K562 (cell line): ENCODE measurements around the gene FUZ. TPM values are rescaled to one million over a fixed set of nuclear protein-coding genes. Genes with fewer than 3 reads are reported as not detected.

ENCODE experiments used
- HDGF ChIP-seq: fragments of 450-650 bp; IDR thresholded peaks from 2 replicates; pipeline ENCODE4 v1.6.1; 2016
- RBFOX2 ChIP-seq: fragments of 200-400 bp; formaldehyde crosslinking; IDR thresholded peaks from 2 replicates; pipeline ENCODE4 v1.6.1; 2017; ENCODE audit warnings: low read depth, mild to moderate bottlenecking, low read length, moderate library complexity
- ZFP36 ChIP-seq: fragments of 150-350 bp; IDR thresholded peaks from 2 replicates; pipeline ENCODE4 v1.6.1; 2018; ENCODE audit warnings: low read length, low read depth; ENCODE audit not compliant: partially characterized antibody
- polyA plus RNA-seq, 8 experiments: library from polyadenylated mRNA; depleted of rRNA in 4 of 8; stranded (reverse) in 5 of 8; unstranded in 3 of 8; fragments of >200 nt; fragmentation: Nextera tagmentation in 2 of 8; fragmentation: Illumina TruSeq in 1 of 8; extraction: Ambion mirVana in 2 of 8; extraction: Trizol in 1 of 8; gene quantifications; 2 replicates each; pipeline versions ENCODE4 v1.2.1 to v1.2.3, GENCODE V29; 2011 to 2014; ENCODE audit warnings: inconsistent platforms in 1 of 8, missing spikeins in 1 of 8
- total RNA-seq, 7 experiments: library from RNA; depleted of rRNA in 6 of 7; stranded (reverse); fragments of >200 nt in 6 of 7; fragmentation: Illumina TruSeq in 2 of 7; extraction: Trizol in 2 of 7; gene quantifications; 2 replicates each; pipeline versions ENCODE4 v1.2.1 to v1.2.3, GENCODE V29; 2011 to 2021; ENCODE audit warnings: low replicate concordance in 1 of 7
- TF ChIP-seq, protein P1 (sequence below): fragments of 450-650 bp; IDR thresholded peaks from 2 replicates; pipeline ENCODE4 v1.6.1; 2018; ENCODE audit not compliant: partially characterized antibody

Gene FUZ
- total and polyA plus RNA-seq, 9 of the 15 experiments (the other 6 are each of a cell fraction or from before 2014, with no cell fraction given): 0.17 to 7.6 (median 3.6) TPM; not detected in 1

DNA sequence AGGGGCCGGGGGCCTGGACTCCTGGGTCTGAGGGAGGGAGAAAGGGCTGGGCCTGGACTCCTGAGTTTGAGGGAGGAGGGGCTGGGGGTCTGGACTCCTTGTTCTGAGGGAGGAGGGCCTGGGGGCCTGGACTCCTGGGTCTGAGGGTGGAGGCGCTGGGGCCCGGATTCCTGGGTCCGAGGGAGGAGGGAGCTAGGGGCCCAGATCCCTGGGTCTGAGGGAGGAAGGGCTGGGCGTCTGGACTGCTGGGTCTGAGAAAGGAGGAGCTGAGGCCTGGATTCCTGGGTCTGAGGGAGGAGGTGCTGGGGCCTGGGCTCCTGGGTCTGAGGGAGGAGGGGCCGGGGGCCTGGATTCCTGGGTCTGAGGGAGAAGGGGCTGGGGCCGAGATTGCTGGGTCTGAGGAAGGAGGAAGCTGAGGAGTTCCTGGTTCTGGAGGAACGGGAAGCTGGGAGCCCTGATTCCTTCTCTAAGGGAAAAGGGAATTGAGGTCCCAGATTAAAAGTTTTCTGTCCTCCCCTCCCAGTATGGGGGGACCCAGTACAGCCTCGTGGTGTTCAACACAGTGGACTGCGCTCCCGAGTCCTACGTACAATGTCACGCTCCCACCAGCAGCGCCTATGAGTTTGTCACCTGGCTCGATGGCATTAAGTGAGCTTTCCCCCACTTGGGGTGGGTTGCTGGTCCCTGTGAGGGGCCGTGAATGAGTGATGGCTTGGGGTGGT lies 5.7 kb upstream of the FUZ start (continued):
- TF ChIP-seq, protein P1, sequence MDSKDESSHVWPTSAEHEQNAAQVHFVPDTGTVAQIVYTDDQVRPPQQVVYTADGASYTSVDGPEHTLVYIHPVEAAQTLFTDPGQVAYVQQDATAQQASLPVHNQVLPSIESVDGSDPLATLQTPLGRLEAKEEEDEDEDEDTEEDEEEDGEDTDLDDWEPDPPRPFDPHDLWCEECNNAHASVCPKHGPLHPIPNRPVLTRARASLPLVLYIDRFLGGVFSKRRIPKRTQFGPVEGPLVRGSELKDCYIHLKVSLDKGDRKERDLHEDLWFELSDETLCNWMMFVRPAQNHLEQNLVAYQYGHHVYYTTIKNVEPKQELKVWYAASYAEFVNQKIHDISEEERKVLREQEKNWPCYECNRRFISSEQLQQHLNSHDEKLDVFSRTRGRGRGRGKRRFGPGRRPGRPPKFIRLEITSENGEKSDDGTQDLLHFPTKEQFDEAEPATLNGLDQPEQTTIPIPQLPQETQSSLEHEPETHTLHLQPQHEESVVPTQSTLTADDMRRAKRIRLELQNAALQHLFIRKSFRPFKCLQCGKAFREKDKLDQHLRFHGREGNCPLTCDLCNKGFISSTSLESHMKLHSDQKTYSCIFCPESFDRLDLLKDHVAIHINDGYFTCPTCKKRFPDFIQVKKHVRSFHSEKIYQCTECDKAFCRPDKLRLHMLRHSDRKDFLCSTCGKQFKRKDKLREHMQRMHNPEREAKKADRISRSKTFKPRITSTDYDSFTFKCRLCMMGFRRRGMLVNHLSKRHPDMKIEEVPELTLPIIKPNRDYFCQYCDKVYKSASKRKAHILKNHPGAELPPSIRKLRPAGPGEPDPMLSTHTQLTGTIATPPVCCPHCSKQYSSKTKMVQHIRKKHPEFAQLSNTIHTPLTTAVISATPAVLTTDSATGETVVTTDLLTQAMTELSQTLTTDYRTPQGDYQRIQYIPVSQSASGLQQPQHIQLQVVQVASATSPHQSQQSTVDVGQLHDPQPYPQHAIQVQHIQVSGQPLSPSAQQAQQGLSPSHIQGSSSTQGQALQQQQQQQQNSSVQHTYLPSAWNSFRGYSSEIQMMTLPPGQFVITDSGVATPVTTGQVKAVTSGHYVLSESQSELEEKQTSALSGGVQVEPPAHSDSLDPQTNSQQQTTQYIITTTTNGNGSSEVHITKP: peak; percentile 59
- TF ChIP-seq HDGF: no peak
- TF ChIP-seq ZFP36: peak; percentile 59
- 0 out of 2 replicates have a peak, but pooled peaks have one; percentile 7 for TF ChIP-seq RBFOX2
